ENCODE data around the gene HIVEP3.

Gene HIVEP3

GRCh38 chr1:41673806-41674205 lies 244.9 kb downstream of the HIVEP3 start:
- TF ChIP-seq, protein P1, sequence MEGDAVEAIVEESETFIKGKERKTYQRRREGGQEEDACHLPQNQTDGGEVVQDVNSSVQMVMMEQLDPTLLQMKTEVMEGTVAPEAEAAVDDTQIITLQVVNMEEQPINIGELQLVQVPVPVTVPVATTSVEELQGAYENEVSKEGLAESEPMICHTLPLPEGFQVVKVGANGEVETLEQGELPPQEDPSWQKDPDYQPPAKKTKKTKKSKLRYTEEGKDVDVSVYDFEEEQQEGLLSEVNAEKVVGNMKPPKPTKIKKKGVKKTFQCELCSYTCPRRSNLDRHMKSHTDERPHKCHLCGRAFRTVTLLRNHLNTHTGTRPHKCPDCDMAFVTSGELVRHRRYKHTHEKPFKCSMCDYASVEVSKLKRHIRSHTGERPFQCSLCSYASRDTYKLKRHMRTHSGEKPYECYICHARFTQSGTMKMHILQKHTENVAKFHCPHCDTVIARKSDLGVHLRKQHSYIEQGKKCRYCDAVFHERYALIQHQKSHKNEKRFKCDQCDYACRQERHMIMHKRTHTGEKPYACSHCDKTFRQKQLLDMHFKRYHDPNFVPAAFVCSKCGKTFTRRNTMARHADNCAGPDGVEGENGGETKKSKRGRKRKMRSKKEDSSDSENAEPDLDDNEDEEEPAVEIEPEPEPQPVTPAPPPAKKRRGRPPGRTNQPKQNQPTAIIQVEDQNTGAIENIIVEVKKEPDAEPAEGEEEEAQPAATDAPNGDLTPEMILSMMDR (IDR thresholded peaks at IDR 0.05; ENCODE audit: low read depth, low read length): no peak
- no peak for DNase-seq (ENCODE audit: extremely low read depth, low read depth)

GRCh38 chr1:41673378-41673777 lies 245.3 kb downstream of the HIVEP3 start:
- DNase-seq (ENCODE audit: extremely low read depth, low read depth): no peak
- TF ChIP-seq, protein P1 (IDR thresholded peaks at IDR 0.05; ENCODE audit: low read depth, low read length): no peak

- TF ChIP-seq, protein P1 (IDR thresholded peaks at IDR 0.05; ENCODE audit: low read depth, low read length): no peak
- no peak for DNase-seq (ENCODE audit: extremely low read depth, low read depth)
Observed at GRCh38 chr1:41672641-41673361, 245.9 kb downstream of the HIVEP3 start.

DNA sequence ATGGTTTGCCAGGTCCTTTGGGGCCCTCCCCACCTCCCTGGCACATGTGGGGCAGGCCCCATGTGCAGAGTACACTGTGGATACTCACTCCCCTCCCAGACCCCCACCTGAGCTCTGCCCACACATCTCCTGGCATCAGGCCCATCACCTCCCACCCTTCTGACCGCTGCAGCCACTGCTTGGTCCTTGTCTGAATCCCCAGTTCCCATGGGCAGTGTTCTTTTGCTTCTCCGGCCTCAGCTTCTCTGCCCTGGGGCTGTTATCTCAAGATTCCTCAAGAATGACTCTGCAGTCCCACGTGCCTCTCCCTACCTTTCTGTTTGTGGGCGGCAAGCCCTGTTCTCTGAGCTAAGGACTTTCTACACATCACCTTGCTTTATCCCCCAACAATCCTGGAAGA lies 246.5 kb downstream of the HIVEP3 start:
- DNase-seq (ENCODE audit: extremely low read depth, low read depth): no peak
- TF ChIP-seq, protein P1 (IDR thresholded peaks at IDR 0.05; ENCODE audit: low read depth, low read length): no peak

DNA sequence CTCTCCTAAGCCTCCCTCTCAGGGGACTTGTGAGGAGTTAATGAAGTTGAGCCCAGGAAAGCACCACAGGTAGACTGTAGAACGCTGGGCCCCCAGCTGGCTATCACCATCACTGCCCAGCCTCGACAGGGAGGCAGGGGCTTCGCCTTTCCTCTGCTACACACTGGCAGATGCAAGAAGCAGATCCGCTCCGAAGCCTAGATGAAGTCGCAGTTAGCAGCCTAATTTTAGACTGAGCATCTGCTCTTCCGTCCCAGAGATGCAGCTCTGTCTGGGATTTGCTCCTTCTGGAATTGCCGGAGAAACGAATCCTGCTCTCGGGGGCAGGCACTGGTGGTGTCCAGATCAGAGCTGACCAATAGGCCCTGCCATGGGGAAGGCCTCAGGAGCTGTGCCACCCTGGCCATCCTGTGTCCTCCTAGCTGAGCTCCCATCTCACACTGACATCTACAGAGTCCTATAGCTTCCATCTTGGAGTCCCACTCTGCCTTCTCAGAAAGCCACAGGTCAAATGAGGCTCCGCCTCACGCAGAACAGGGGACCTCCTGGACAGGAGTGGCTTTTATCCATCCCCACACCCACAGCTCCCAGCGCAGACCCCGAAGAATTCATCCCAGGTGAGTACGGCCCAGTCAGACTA lies 247.5 kb downstream of the HIVEP3 start:
- TF ChIP-seq, protein P1 (IDR thresholded peaks at IDR 0.05; ENCODE audit: low read depth, low read length): no peak
- DNase-seq (ENCODE audit: extremely low read depth, low read depth): no peak

DNA sequence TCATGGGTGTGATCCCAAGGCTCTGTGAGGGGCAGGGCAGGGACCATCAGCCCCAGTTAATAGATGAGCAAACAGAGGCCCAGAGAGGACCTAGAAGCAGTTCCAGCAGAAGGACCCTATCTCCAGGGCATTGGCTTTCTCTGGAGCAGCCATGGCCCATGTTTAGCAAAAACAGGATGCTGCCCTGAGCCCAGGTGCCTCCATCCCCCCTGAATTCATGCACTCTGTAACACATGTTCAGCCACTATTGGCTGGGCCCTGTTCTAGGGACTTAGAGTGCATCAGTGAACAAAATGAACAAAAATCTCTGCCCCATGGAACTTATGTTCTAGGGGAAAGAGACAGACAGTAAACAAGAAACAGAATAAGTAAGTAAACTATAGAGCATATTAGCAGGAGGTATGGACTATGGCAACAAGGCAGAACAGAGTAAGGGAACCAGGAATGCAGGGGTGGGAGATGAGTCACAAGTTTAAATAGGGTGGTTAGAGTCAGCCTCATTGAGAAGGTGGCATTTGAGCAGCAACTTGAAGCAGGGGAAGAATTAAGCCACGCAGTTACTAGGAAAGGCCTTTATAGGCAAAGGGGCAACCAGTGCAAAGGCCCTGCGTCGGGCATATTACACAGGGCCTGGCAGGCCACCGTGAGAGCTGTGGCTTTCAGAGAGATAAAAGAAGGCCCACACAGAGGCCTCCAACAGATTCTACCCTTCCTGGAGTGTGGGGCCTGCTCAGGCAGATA lies 248.3 kb downstream of the HIVEP3 start:
- no peak for DNase-seq (ENCODE audit: extremely low read depth, low read depth)

More for the DNA sequence above, 248.3 kb downstream of the HIVEP3 start:
- TF ChIP-seq, protein P1 (IDR thresholded peaks at IDR 0.05; ENCODE audit: low read depth, low read length): no peak

Measured in AG09319 (cell line).